Gastroesophageal sphincter (tissue), 4 donors: ENCODE measurements around the gene MUSTN1. TPM values are rescaled to one million over a fixed set of nuclear protein-coding genes. Genes with fewer than 3 reads are reported as not detected.
A peak's percentile ranks its signal among the peaks of the same experiment; 100 is the strongest.

Experiments used
- ATAC-seq: fragments of 150-250 bp; one replicate; pipeline ENCODE4 v1.9.1; 2016; ENCODE audit warnings: mild to moderate bottlenecking, moderate library complexity
- H3K27ac ChIP-seq, 4 donors: fragments of 200-600 bp; sonication (generic) in 3 of 4; 1 replicate in 3 of 4; 2 replicates in 1 of 4; pipeline ENCODE4 v1.5.1; 2016 to 2019
- H3K27me3 ChIP-seq: fragments of 200-600 bp; sonication (generic); one replicate; pipeline ENCODE4 v1.5.1; 2019
- H3K36me3 ChIP-seq, 2 donors: fragments of 200-600 bp; sonication (generic); one replicate each; pipeline ENCODE4 v1.5.1; 2019; ENCODE audit warnings: control low read depth in 1 of 2
- H3K4me1 ChIP-seq, 3 donors: fragments of 200-600 bp; sonication (generic); 1 replicate in 2 of 3; 2 replicates in 1 of 3; pipeline ENCODE4 v1.5.1; 2016 to 2019; ENCODE audit warnings: control low read depth in 2 of 3
- H3K4me3 ChIP-seq, 2 donors: fragments of 200-600 bp; sonication (generic); one replicate each; pipeline ENCODE4 v1.5.1; 2019; ENCODE audit warnings: mild to moderate bottlenecking in 1 of 2, moderate library complexity in 1 of 2
- H3K9me3 ChIP-seq, 3 donors: fragments of 200-600 bp; sonication (generic); one replicate each; pipeline ENCODE4 v1.5.1; 2017 to 2019; ENCODE audit warnings: control low read depth in 2 of 3
- EP300 ChIP-seq: sonication (generic); formaldehyde crosslinking; IDR thresholded peaks from one replicate; pipeline ENCODE4 v1.6.1; 2017; ENCODE audit warnings: antibody characterized with exemption, mild to moderate bottlenecking
- POLR2A ChIP-seq, 2 donors: fragments of 450-650 bp; IDR thresholded peaks; one replicate each; pipeline ENCODE4 v1.6.1; 2017; ENCODE audit warnings: antibody characterized with exemption in 2 of 2, mild to moderate bottlenecking in 2 of 2, moderate library complexity in 1 of 2
- POLR2AphosphoS5 ChIP-seq: sonication (generic); formaldehyde crosslinking; IDR thresholded peaks from one replicate; pipeline ENCODE4 v1.6.1; 2017; ENCODE audit warnings: antibody characterized with exemption
- WGBS, 2 donors: methylation state at CpG; one replicate each; pipeline ENCODE4 v1.1.5; 2018; ENCODE audit warnings: low coverage in 1 of 2; 5-methylcytosine and 5-hydroxymethylcytosine counted together
- total RNA-seq, 4 donors: library from RNA; depleted of rRNA; stranded (reverse); fragments of >200 nt; gene quantifications; one replicate each; pipeline ENCODE4 v1.1.0, GENCODE V29; 2016
- TF ChIP-seq, protein P1 (sequence below), 4 experiments: fragments of 200-600 bp in 2 of 4; fragments of 450-650 bp in 2 of 4; sonication (generic) in 1 of 4; IDR thresholded peaks; one replicate each; pipeline ENCODE4 v1.5.1; 2017 to 2019; ENCODE audit warnings: antibody characterized with exemption in 4 of 4, mild to moderate bottlenecking in 2 of 4, moderate library complexity in 2 of 4

MUSTN1 gene
- total RNA-seq, 4 donors from 2014 or later: 8.6 to 20.9 (median 16.6) TPM

DNA sequence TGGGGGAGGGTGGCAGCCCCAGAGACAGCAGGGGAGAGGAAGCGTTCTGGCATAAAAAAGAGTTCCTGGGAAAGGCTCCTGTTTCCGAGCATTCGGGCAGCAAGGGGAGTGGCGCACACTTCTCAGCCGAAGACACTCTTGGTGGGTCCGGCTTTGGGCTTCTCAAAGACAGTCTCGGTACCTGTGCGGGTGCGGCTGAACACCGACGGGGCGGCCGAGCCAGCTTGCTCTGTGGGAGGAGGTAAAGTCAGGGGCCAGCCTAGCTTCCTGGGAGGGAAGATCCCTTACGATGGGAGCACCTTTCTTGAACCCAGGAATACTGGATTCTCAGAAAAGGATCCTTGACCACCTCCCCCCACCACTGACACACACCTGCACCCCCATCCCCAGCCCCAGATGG is 1.6 kb downstream of the MUSTN1 start:
- Histone ChIP-seq H3K27me3 (no peaks in the 10 kb centered on the region), H3K9me3 (no peaks in the 10 kb centered on the region), H3K36me3 (peaks cover 0 to 39% of the 10 kb centered on the region in 2 donors), H3K4me1 (peaks cover 0 to 48% (median 18%) of the 10 kb centered on the region in 3 donors), H3K27ac (peak overlapping the region in 2 of 4 donors; percentile 67 to 75), H3K4me3 (peak overlapping the region in 1 of 2 donors; percentile 15)
- ATAC-seq: no peak
- TF ChIP-seq EP300 (no peak), POLR2A (IDR thresholded peaks at IDR 0.05) (no peak), POLR2AphosphoS5 (no peak)
- TF ChIP-seq, protein P1, sequence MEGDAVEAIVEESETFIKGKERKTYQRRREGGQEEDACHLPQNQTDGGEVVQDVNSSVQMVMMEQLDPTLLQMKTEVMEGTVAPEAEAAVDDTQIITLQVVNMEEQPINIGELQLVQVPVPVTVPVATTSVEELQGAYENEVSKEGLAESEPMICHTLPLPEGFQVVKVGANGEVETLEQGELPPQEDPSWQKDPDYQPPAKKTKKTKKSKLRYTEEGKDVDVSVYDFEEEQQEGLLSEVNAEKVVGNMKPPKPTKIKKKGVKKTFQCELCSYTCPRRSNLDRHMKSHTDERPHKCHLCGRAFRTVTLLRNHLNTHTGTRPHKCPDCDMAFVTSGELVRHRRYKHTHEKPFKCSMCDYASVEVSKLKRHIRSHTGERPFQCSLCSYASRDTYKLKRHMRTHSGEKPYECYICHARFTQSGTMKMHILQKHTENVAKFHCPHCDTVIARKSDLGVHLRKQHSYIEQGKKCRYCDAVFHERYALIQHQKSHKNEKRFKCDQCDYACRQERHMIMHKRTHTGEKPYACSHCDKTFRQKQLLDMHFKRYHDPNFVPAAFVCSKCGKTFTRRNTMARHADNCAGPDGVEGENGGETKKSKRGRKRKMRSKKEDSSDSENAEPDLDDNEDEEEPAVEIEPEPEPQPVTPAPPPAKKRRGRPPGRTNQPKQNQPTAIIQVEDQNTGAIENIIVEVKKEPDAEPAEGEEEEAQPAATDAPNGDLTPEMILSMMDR (IDR thresholded peaks at IDR 0.05): no peak
- 90 to 98% methylated on average over 4 to 9 of the region's 14 CpGs for WGBS, 2 donors

DNA sequence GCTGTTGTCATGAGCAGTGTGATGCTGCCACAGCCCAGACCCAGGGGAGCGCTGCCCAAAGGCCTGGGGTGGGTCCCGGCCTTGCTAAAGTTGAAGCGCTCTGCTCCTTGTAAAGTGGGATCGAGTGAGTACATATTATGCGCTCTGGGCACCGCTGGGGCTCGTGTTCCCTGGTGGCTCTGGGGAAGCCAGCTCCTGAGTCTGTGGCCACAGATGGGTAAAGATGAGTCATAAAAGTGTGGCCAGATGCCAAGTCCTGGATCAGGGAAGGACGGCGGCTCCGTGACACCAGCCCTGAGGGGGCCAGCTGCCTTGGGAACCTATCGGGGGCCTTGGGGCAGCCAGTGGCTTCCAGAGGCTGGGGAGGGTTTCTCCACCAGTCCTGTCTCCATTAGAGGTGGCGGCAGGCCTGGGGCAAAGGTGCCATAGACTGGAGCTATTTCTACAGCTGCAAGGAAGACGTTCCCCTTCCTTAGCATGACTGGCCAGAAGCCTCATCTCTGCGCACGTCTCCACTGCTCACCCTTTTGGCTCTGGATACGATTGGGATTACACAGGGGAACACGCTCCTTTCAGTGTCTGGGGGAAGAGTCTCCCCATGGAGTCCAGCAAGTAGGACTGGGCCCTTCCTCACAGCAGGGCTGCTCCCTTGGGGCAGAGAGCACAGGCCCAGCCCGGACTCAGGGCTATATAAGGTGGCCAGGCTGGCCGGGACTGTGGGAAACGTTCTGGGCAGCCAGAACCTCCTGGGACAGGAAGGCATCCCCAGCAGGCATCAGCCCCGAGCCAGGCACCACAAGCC is 3.1 kb downstream of the MUSTN1 start:
- 5 to 72% methylated on average over 3 to 4 of the region's 21 CpGs for WGBS, 2 donors
- no peak overlapping the region for H3K4me3 ChIP-seq
- TF ChIP-seq, protein P1 (IDR thresholded peaks at IDR 0.05): no peak
- peak; percentile 28 for TF ChIP-seq POLR2AphosphoS5
- H3K27me3 ChIP-seq: no peaks in the 10 kb centered on the region
- peak; percentile 46 for ATAC-seq
- H3K27ac ChIP-seq: peak overlapping the region in 3 of 4 donors; percentile 35 to 54 (median 43)
- H3K36me3 ChIP-seq: peaks cover 0 to 30% of the 10 kb centered on the region in 2 donors
- peaks cover 0 to 48% (median 18%) of the 10 kb centered on the region in 3 donors for H3K4me1 ChIP-seq
- H3K9me3 ChIP-seq: no peaks in the 10 kb centered on the region

DNA sequence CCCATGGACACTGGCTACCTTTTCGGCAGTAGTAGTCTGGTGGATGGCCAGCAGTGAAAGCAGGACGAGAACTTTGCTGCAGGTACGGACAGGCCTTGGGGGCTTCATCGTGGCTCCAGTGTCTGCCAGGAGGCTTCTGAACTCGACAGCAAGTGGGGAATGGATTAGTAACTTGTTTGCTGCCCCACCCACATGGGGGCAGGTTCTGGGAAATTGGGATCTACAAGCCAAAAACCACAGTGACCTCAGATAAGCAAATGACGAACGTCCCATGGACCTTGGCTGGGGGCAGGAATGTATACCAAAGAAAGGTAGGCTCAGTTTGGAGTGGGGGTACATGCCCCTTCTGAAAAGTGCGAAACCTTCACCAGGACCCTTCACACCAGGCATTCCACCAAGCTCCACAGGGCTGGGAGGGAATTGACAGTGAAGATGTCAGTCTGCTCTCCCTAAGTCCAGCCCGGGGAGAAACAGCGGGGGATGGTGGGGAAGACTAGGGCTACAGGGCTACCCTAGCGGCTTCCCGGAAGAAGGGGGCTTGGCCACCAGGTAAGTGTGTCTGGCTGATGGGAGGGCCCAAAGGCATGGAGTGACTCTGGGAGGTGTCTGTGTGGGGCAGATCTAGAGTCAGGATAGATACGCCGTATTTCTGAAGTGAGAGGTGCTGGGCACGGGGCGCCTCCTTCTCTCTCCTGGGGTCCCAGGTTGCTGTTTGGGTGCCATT is 4.1 kb downstream of the MUSTN1 start, which contains the start of gene ITIH4:
ITIH4 (minus strand) TSS at position 138 of the 724 bp plus-strand sequence; CDS start at position 108, 30 bp downstream.
- TF ChIP-seq POLR2AphosphoS5 (no peak), EP300 (no peak), POLR2A (IDR thresholded peaks at IDR 0.05) (no peak)
- TF ChIP-seq, protein P1 (IDR thresholded peaks at IDR 0.05): no peak
- Histone ChIP-seq H3K27ac (peak within 1 kb of the TSS in 3 of 4 donors; percentile 35 to 54 (median 43)), H3K4me3 (no peak within 1 kb of the TSS), H3K27me3 (no peaks in the 10 kb centered on the region), H3K9me3 (no peaks in the 10 kb centered on the region), H3K4me1 (peaks cover 0 to 39% (median 13%) of the 10 kb centered on the region in 3 donors), H3K36me3 (peaks cover 0 to 30% of the 10 kb centered on the region in 2 donors)
- WGBS, 2 donors: 77 to 86% methylated on average over 7 to 10 of the region's 16 CpGs
- no peak for ATAC-seq

DNA sequence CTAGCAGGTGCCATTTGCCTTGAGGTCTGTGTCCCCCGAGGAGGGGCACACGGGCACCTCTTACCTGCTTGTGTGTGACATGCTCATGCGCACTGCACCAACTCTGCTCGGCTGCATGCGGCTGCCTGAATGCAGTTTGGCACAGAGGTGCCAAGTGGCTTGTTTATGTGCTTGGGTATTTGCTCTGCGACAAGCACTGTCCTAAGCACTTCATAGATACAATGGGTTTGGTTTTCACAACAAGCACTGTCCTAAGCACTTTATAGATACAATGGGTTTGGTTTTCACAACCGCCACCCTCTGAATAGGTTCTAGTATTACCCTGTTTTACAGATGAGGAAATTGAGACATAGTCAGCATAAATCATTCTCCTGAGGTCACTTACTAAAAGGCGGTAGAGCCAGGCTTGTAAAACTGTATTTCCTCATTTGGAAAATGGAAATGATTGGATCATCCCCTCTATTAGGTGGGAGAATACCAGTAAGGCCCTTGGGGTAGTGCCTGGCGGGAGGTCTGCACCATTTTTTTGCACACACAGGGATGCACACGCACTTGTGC is 4.8 kb downstream of the MUSTN1 start:
- Histone ChIP-seq H3K27ac (no peak overlapping the region), H3K36me3 (peaks cover 0 to 23% of the 10 kb centered on the region in 2 donors), H3K27me3 (no peaks in the 10 kb centered on the region), H3K4me3 (no peak overlapping the region), H3K9me3 (no peaks in the 10 kb centered on the region), H3K4me1 (peaks cover 0 to 32% (median 6%) of the 10 kb centered on the region in 3 donors)
- ATAC-seq: no peak
- WGBS, 2 donors: 88 to 100% methylated on average over 1 to 5 of the region's 10 CpGs
- TF ChIP-seq, protein P1 (IDR thresholded peaks at IDR 0.05): no peak
- TF ChIP-seq POLR2A (IDR thresholded peaks at IDR 0.05) (no peak), POLR2AphosphoS5 (no peak), EP300 (no peak)
